IMR-90 (cell line): ENCODE results near the gene ROBO2.

Experiments used
- CTCF ChIP-seq: conservative IDR thresholded peaks from 2 replicates; pipeline ENCODE4 v1.5.1; 2012; ENCODE audit warnings: mild to moderate bottlenecking, low read depth, low read length, improper control_type of control experiment
- RAD21 ChIP-seq: IDR thresholded peaks from 2 replicates; pipeline ENCODE4 v1.6.1; 2012; ENCODE audit warnings: low read length, improper control_type of control experiment

DNA sequence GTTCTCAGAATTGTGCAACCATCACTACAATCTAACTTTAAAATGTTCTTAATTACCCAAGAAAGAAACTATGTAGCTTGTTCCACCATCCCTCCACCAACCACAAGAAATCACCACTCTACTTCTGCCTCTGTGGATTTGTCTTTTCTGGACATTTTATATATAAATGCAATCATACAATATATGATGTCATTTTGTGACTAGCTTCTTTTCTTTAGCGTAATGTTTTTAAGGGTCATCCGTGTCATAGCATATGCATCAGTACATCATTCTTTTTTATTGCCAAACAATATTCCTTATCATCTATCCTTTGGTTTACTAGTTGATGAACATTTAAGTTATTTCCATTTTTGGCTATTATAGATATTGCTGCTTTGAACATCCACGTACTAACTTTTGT, 5.8 kb downstream of the ROBO2 start:
- TF ChIP-seq RAD21 (no peak), CTCF (no peak)
